ENCODE measurements around the gene FOXD3.

FOXD3 gene

GRCh38 chr1:63362578-63362977 is 40.2 kb downstream of the FOXD3 start:
- no peak for DNase-seq

- DNase-seq: no peak
Measured at GRCh38 chr1:63363014-63363413, 40.6 kb downstream of the FOXD3 start.

GRCh38 chr1:63366908-63367214 is 44.5 kb downstream of the FOXD3 start:
- no peak for DNase-seq

- DNase-seq: peak; percentile 83
Measured at GRCh38 chr1:63367215-63368103, 45.1 kb downstream of the FOXD3 start, which contains the start of gene ALG6. TSS of gene ALG6 (plus strand) at chr1:63367627. CDS start at chr1:63370978, 3,351 bp downstream.

- peak; percentile 3 for DNase-seq
Measured at GRCh38 chr1:63368131-63368530, 45.8 kb downstream of the FOXD3 start.
